Spleen (tissue), 7 donors: ENCODE measurements around the gene OLFM4.

Source experiments
- POLR2A ChIP-seq, 3 donors: fragments of 450-650 bp; IDR thresholded peaks; one replicate each; pipeline ENCODE4 v1.5.1; 2017; ENCODE audit warnings: antibody characterized with exemption in 3 of 3, mild to moderate bottlenecking in 1 of 3
- POLR2AphosphoS5 ChIP-seq, 3 donors: sonication (generic); formaldehyde crosslinking; IDR thresholded peaks; one replicate each; pipeline ENCODE4 v1.5.1; 2017; ENCODE audit warnings: antibody characterized with exemption in 3 of 3
- TF ChIP-seq, protein P1 (sequence below), 11 experiments: fragments of 200-600 bp in 7 of 11; fragments of 450-650 bp in 4 of 11; sonication (generic) in 4 of 11; IDR thresholded peaks in 8 of 11; conservative IDR thresholded peaks in 3 of 11; 1 replicate in 7 of 11; 2 replicates in 4 of 11; pipeline versions ENCODE4 v1.4.0 to v1.8.0; 2016 to 2021; ENCODE audit warnings: antibody characterized with exemption in 11 of 11, inconsistent platforms in 4 of 11, mild to moderate bottlenecking in 1 of 11
- donor health status: DM: no; HTN: no; CAD: no; lungs with moderate emphysema.
- donor health status: DM: no; HTN: no; CAD: no.
- donor health status: DM: no; HTN: no; CAD: no.

DNA sequence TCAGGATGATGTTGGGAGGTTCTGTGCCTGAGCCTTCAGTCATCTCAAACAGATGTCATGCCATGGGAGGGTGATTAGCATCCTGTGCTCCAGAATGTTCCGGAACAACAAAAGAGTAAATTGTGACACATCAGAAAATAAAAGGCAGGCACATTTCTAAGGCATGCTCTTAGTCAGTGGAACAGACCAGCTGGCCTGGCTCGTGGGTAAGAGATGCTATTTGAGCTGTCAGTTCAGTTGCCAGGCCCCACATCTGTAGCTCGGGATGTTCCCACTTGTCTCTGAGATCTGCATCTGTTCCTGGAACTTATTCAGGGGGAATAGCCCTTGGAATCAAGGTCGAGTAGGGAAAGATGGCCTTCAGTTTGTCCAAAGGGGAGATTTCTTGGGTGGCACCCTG, 26.0 kb downstream of the OLFM4 start:
- TF ChIP-seq, protein P1, sequence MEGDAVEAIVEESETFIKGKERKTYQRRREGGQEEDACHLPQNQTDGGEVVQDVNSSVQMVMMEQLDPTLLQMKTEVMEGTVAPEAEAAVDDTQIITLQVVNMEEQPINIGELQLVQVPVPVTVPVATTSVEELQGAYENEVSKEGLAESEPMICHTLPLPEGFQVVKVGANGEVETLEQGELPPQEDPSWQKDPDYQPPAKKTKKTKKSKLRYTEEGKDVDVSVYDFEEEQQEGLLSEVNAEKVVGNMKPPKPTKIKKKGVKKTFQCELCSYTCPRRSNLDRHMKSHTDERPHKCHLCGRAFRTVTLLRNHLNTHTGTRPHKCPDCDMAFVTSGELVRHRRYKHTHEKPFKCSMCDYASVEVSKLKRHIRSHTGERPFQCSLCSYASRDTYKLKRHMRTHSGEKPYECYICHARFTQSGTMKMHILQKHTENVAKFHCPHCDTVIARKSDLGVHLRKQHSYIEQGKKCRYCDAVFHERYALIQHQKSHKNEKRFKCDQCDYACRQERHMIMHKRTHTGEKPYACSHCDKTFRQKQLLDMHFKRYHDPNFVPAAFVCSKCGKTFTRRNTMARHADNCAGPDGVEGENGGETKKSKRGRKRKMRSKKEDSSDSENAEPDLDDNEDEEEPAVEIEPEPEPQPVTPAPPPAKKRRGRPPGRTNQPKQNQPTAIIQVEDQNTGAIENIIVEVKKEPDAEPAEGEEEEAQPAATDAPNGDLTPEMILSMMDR (IDR thresholded peaks at IDR 0.05 in 8 of 11, conservative IDR thresholded peaks at IDR 0.05 in 3 of 11): no peak
- TF ChIP-seq POLR2AphosphoS5 (IDR thresholded peaks at IDR 0.05): no peak
- no peak for TF ChIP-seq POLR2A (IDR thresholded peaks at IDR 0.05)
